Tibial nerve (tissue), 3 donors: ENCODE data around the gene DNM3.

ENCODE experiments used
- CTCF ChIP-seq, 5 experiments: fragments of 200-600 bp in 3 of 5; fragments of 450-650 bp in 2 of 5; sonication (generic) in 3 of 5; IDR thresholded peaks; one replicate each; pipeline ENCODE4 v1.5.1; 2016 to 2019; ENCODE audit warnings: antibody characterized with exemption in 5 of 5, mild to moderate bottlenecking in 3 of 5, moderate library complexity in 2 of 5
- POLR2A ChIP-seq, 2 donors: fragments of 450-650 bp; IDR thresholded peaks; one replicate each; pipeline ENCODE4 v1.6.1; 2017; ENCODE audit warnings: antibody characterized with exemption in 2 of 2, mild to moderate bottlenecking in 2 of 2, moderate library complexity in 2 of 2

GRCh38 chr1:171935664-171936063 lies 94.4 kb downstream of the DNM3 start:
- TF ChIP-seq POLR2A (IDR thresholded peaks at IDR 0.05) (no peak), CTCF (IDR thresholded peaks at IDR 0.05) (no peak)
